H1 (cell line): ENCODE measurements around the gene NAPA. TPM values are rescaled to one million over a fixed set of nuclear protein-coding genes. Genes with fewer than 3 reads are reported as not detected.

Experiments used
- CTCF ChIA-PET: fragments of 300-600 bp; sonication (Branson Sonifier 250); formaldehyde crosslinking; loops from one replicate; lab custom pipeline; 2021; ENCODE audit not compliant: partially characterized antibody; lab: Charles Lee
- POLR2A ChIA-PET: fragments of 300-600 bp; sonication (Branson Sonifier 250); formaldehyde crosslinking; loops from one replicate; lab custom pipeline; 2021; ENCODE audit warnings: inconsistent platforms; ENCODE audit not compliant: partially characterized antibody; lab: Charles Lee
- DNase-seq, 2 experiments: peaks; one replicate each; pipeline versions ENCODE4 v3.0.0 to v3.0.0-alpha.2; 2010 to 2022; ENCODE audit warnings: low spot score in 2 of 2, low read depth in 1 of 2, mixed read lengths in 1 of 2
- FAIRE-seq: peaks from 2 replicates; lab custom pipeline; 2011; peaks lifted over from hg19 to GRCh38; lab: Jason Lieb, UNC
- H2AFZ ChIP-seq: 2 replicates; pipeline ENCODE4 v1.8.1; 2012; ENCODE audit warnings: low read length, inconsistent platforms
- H2AK5ac ChIP-seq: 2 replicates; pipeline ENCODE4 v1.6.1; 2013; ENCODE audit warnings: low read depth, low read length
- H2BK120ac ChIP-seq: replicated peaks from 2 replicates; pipeline ENCODE3; 2013; ENCODE audit warnings: low read depth, low read length, inconsistent platforms
- H2BK12ac ChIP-seq: 2 replicates; pipeline ENCODE4 v1.6.1; 2013; ENCODE audit warnings: low read depth, low read length
- H2BK15ac ChIP-seq: 2 replicates; pipeline ENCODE4 v1.6.1; 2013; ENCODE audit warnings: low read length
- H2BK20ac ChIP-seq: 2 replicates; pipeline ENCODE4 v1.6.1; 2013; ENCODE audit warnings: low read length
- H2BK5ac ChIP-seq: 2 replicates; pipeline ENCODE4 v1.6.1; 2013; ENCODE audit warnings: low read depth, low read length
- H3K14ac ChIP-seq: 2 replicates; pipeline ENCODE4 v1.6.1; 2013; ENCODE audit warnings: inconsistent platforms; ENCODE audit not compliant: insufficient read length
- H3K18ac ChIP-seq: 2 replicates; pipeline ENCODE4 v1.6.1; 2013; ENCODE audit warnings: low read length; ENCODE audit errors: extremely low read depth
- H3K23ac ChIP-seq: 2 replicates; pipeline ENCODE4 v1.6.1; 2013; ENCODE audit warnings: inconsistent platforms; ENCODE audit not compliant: insufficient read length
- H3K23me2 ChIP-seq: 2 replicates; pipeline ENCODE4 v1.6.1; 2013; ENCODE audit warnings: low read depth, low read length
- H3K27ac ChIP-seq: 2 replicates; pipeline ENCODE4 v1.6.1; 2011; ENCODE audit warnings: low read depth, low read length, inconsistent platforms
- H3K27me3 ChIP-seq, 4 experiments: replicated peaks in 1 of 4; 1 replicate in 1 of 4; 2 replicates in 3 of 4; pipeline versions ENCODE4 v1.6.1 to v1.8.1; 2011 to 2013; ENCODE audit warnings: low read length in 3 of 4, mild to moderate bottlenecking in 3 of 4, inconsistent platforms in 2 of 4, mixed read lengths in 2 of 4, moderate library complexity in 1 of 4; ENCODE audit not compliant: control insufficient read depth in 3 of 4, insufficient read depth in 3 of 4; ENCODE audit errors: extremely low read depth in 1 of 4
- H3K36me3 ChIP-seq, 4 experiments: 2 replicates each; pipeline versions ENCODE4 v1.6.1 to v1.8.1; 2011 to 2013; ENCODE audit warnings: mild to moderate bottlenecking in 4 of 4, low read length in 3 of 4, moderate library complexity in 2 of 4, control low read depth in 1 of 4, inconsistent platforms in 1 of 4; ENCODE audit not compliant: insufficient read depth in 4 of 4, control insufficient read depth in 2 of 4
- H3K4ac ChIP-seq: replicated peaks from 2 replicates; pipeline ENCODE3; 2013; ENCODE audit warnings: low read length, low read depth, mixed read lengths, inconsistent platforms; ENCODE audit not compliant: insufficient read length
- H3K4me1 ChIP-seq, 4 experiments: replicated peaks in 1 of 4; 1 replicate in 1 of 4; 2 replicates in 3 of 4; pipeline versions ENCODE4 v1.6.1 to v1.8.1; 2011 to 2013; ENCODE audit warnings: low read length in 3 of 4, inconsistent platforms in 2 of 4, mixed read lengths in 1 of 4; ENCODE audit not compliant: insufficient read depth in 4 of 4, control insufficient read depth in 3 of 4
- H3K4me2 ChIP-seq, 2 experiments: 2 replicates each; pipeline versions ENCODE4 v1.6.1 to v1.8.1; 2011 to 2013; ENCODE audit warnings: low read depth in 2 of 2, low read length in 2 of 2, control low read depth in 1 of 2, inconsistent platforms in 1 of 2, mild to moderate bottlenecking in 1 of 2; ENCODE audit not compliant: insufficient read depth in 1 of 2
- H3K4me3 ChIP-seq, 4 experiments: fragments of 200-600, 300-600 bp in 1 of 4; sonication (generic), shearing (Covaris generic), sonication (Bioruptor Twin) in 1 of 4; 2 replicates each; pipeline versions ENCODE4 v1.5.1 to v1.8.1; 2011 to 2016; ENCODE audit warnings: low read length in 4 of 4, low read depth in 3 of 4, control low read depth in 2 of 4, inconsistent platforms in 2 of 4, mild to moderate bottlenecking in 2 of 4, mixed read lengths in 1 of 4, moderate library complexity in 1 of 4; ENCODE audit not compliant: insufficient read depth in 2 of 4; ENCODE audit errors: extremely low read depth in 1 of 4
- H3K56ac ChIP-seq: replicated peaks from 2 replicates; pipeline ENCODE3; 2013; ENCODE audit warnings: low read depth, mild to moderate bottlenecking, mixed read lengths, low read length, inconsistent platforms; ENCODE audit not compliant: insufficient read length
- H3K79me1 ChIP-seq: 2 replicates; pipeline ENCODE4 v1.6.1; 2013; ENCODE audit warnings: low read depth, low read length, control low read depth
- H3K79me2 ChIP-seq, 2 experiments: 2 replicates each; pipeline versions ENCODE4 v1.6.1 to v1.8.1; 2012 to 2013; ENCODE audit warnings: low read length in 2 of 2, mild to moderate bottlenecking in 2 of 2, inconsistent platforms in 1 of 2; ENCODE audit not compliant: insufficient read depth in 2 of 2, control insufficient read depth in 1 of 2
- H3K9ac ChIP-seq, 4 experiments: replicated peaks in 1 of 4; 1 replicate in 1 of 4; 2 replicates in 3 of 4; pipeline versions ENCODE4 v1.6.1 to v1.8.1; 2011 to 2013; ENCODE audit warnings: low read depth in 3 of 4, low read length in 3 of 4, control low read depth in 2 of 4, mild to moderate bottlenecking in 2 of 4, moderate library complexity in 2 of 4, inconsistent platforms in 1 of 4; ENCODE audit errors: extremely low read depth in 1 of 4
- H3K9me3 ChIP-seq, 2 experiments: 2 replicates each; pipeline versions ENCODE4 v1.6.1 to v1.8.1; 2012 to 2013; ENCODE audit warnings: mild to moderate bottlenecking in 2 of 2, moderate library complexity in 2 of 2, control low read depth in 1 of 2, inconsistent platforms in 1 of 2, low read depth in 1 of 2, low read length in 1 of 2, mixed read lengths in 1 of 2; ENCODE audit not compliant: insufficient read depth in 2 of 2
- H4K20me1 ChIP-seq, 2 experiments: replicated peaks in 1 of 2; 2 replicates each; pipeline versions ENCODE3 to v1.8.1; 2011 to 2013; ENCODE audit warnings: inconsistent platforms in 2 of 2, low read length in 2 of 2, mild to moderate bottlenecking in 1 of 2; ENCODE audit not compliant: insufficient read depth in 2 of 2, control insufficient read depth in 1 of 2
- H4K5ac ChIP-seq: 2 replicates; pipeline ENCODE4 v1.6.1; 2013; ENCODE audit warnings: low read length, low read depth, mixed read lengths, inconsistent platforms; ENCODE audit not compliant: insufficient read length
- H4K8ac ChIP-seq: 2 replicates; pipeline ENCODE4 v1.8.0; 2013; ENCODE audit warnings: mild to moderate bottlenecking, moderate library complexity, low read length, inconsistent platforms; ENCODE audit not compliant: insufficient read depth; ENCODE audit errors: extremely low read depth
- H4K91ac ChIP-seq: replicated peaks from 2 replicates; pipeline ENCODE3; 2013; ENCODE audit warnings: low read length, mixed read lengths, inconsistent platforms; ENCODE audit not compliant: insufficient read length
- CHD1 ChIP-seq: IDR thresholded peaks from 2 replicates; pipeline ENCODE4 v1.6.1; 2012; ENCODE audit warnings: low read depth, low read length, improper control_type of control experiment
- HDAC2 ChIP-seq, 2 experiments: fragments of 300-600 bp in 1 of 2; sonication (generic) in 1 of 2; IDR thresholded peaks; 2 replicates each; pipeline ENCODE4 v1.6.1; 2011 to 2012; ENCODE audit warnings: low read depth in 2 of 2, low read length in 2 of 2, mild to moderate bottlenecking in 2 of 2, moderate library complexity in 2 of 2, borderline replicate concordance in 1 of 2, inconsistent platforms in 1 of 2
- KDM1A ChIP-seq: fragments of 200-600, 300-600 bp; sonication (generic); IDR thresholded peaks from 2 replicates; pipeline ENCODE4 v1.7.1; 2016; ENCODE audit warnings: mild to moderate bottlenecking, low read length, borderline replicate concordance
- SIRT6 ChIP-seq: IDR thresholded peaks from one replicate; pipeline ENCODE4 v1.7.1; 2012; ENCODE audit warnings: low read length, inconsistent platforms
- WGBS, 2 experiments: shearing (Covaris generic) in 1 of 2; methylation state at CpG; one replicate each; pipeline versions ENCODE4 v1.1.6 to v1.1.7; 2013 to 2015; ENCODE audit warnings: low lambda C conversion rate in 2 of 2, mixed read lengths in 2 of 2, inconsistent platforms in 1 of 2, low coverage in 1 of 2, missing lambda C conversion rate in 1 of 2; ENCODE audit not compliant: insufficient replicate concordance in 2 of 2, insufficient coverage in 1 of 2, insufficient read length in 1 of 2; ENCODE audit errors: extremely low coverage in 1 of 2, missing lambda C conversion rate in 1 of 2; 5-methylcytosine and 5-hydroxymethylcytosine counted together
- polyA plus RNA-seq, 7 experiments: library from polyadenylated mRNA; depleted of rRNA in 3 of 7; stranded (reverse) in 5 of 7; unstranded in 2 of 7; fragments of >200 nt in 5 of 7; fragments of 200-250 nt in 2 of 7; gene quantifications; 1 replicate in 5 of 7; 2 replicates in 1 of 7; 4 replicates in 1 of 7; pipeline versions ENCODE4 v1.2.1 to v1.2.3, GENCODE V29; 2011 to 2013; ENCODE audit warnings: missing spikeins in 2 of 7, mixed read lengths in 2 of 7
- total RNA-seq: library from RNA; stranded (reverse); fragmentation: NEBNext Ultra II Directional; extraction: Animal tissue kit (Norgen Biotek cat#: 25700); gene quantifications from 2 replicates; pipeline ENCODE4 v1.2.1, GENCODE V29; 2021

NAPA gene
- total and polyA plus RNA-seq, 2 of the 8 experiments (the other 6 are each of a cell fraction or from before 2014, with no cell fraction given), result 58.5 to 78.2 TPM

DNA sequence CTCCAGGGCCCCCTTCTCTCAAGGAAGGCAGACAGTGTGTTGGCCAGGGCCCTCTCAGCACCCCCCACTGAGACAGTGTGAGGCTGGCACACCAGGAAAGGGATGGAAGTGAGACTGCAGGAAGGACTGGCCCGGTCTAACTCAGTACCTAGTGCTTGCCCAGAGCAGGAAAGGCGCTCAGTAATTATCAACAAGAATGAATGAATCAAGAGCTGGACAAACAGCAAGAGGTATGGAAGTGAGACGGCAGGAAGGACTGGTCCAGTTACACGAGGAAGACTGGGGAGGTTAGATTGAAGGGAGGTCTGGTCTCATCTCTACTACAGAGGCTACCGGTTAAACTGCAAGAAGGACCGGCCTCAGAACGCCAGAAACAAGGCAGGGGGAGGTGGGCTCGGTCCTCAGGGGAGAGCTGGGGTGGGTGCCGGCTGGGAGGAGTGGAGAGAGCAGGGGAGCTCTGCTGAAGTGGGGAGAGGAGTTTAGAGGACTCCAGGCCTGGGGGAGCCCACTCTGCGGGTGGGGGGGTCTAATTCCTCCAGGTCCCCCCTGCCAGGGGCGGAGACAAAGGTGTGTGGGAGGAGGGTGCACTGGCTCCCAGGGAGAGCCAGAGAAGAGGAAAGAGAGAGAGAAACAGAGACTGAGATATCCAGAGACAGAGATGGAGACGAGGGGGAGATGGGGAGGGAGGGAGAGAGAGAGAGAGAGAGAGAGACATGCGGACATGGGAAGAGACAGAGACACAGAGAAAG lies 44.2 kb downstream of the NAPA start:
- peak overlapping the region; percentile 61 to 86 (median 68); a peak in 5 of 8 replicates for H3K4me3 ChIP-seq
- 0 out of 2 replicates have a peak overlapping the region, but pooled peaks have one; percentile 60 for H2AK5ac ChIP-seq
- H3K4me1 ChIP-seq, result peaks cover 4 to 33% (median 18%) of the 10 kb centered on the region in 4 experiments
- H3K27me3 ChIP-seq, result peaks cover 0 to 5% (median 3%) of the 10 kb centered on the region in 4 experiments; a peak in 3 of 7 replicates
- no peaks in the 10 kb centered on the region for H3K79me1 ChIP-seq
- peak overlapping the region in 1 of 4 experiments; percentile 44; a peak in 2 of 7 replicates for H3K9ac ChIP-seq
- peak overlapping the region; percentile 65 to 83 for H3K4me2 ChIP-seq
- no peak overlapping the region for H2AFZ ChIP-seq
- H4K20me1 ChIP-seq, result no peaks in the 10 kb centered on the region
- FAIRE-seq (no peak), DNase-seq (no peak)
- POLR2A ChIA-PET, result interaction anchor here (1.2 to 5.2 kb wide), 3 partner anchors 13 to 23 kb away, joined by 3 to 29 read pairs (median 8); partner anchors contain the start of gene KPTN
- no peak overlapping the region; the same call in 1 of the 2 replicates for H3K18ac ChIP-seq
- H2BK5ac ChIP-seq, result no peak overlapping the region
- H3K56ac ChIP-seq, result no peak overlapping the region
- no peak overlapping the region for H4K5ac ChIP-seq
- H2BK12ac ChIP-seq, result 0 out of 2 replicates have a peak overlapping the region, but pooled peaks have one; percentile 50
- H3K14ac ChIP-seq, result no peak overlapping the region
- no peak overlapping the region for H4K91ac ChIP-seq
- WGBS, 2 experiments, result 57% methylated on average over 11 of the region's 13 CpGs; no CpG with 5 or more reads in 1 of the 2 experiments
- peaks cover 7% of the 10 kb centered on the region; the same call in 1 of the 2 replicates for H3K23me2 ChIP-seq
- TF ChIP-seq SIRT6 (no peak), HDAC2 (IDR thresholded peaks at IDR 0.05; ENCODE audit: borderline replicate concordance in 1 of 2, low read depth in 2 of 2, low read length in 2 of 2) (peak in 1 of 2 experiments; percentile 30; a peak in 1 of 4 replicates), CHD1 (no peak), KDM1A (peak; percentile 74; the same call in 1 of the 2 replicates)
- TF ChIP-seq, all 59 proteins: peak for 2
- CTCF ChIA-PET, result interaction anchor here (0.6 to 11.5 kb wide), 2 partner anchors 13 to 35 kb away, joined by 3 to 80 read pairs; no protein-coding TSS in a partner anchor
- H3K36me3 ChIP-seq, result 0 out of 8 replicates have a peak, but pooled peaks cover 0 to 2% (median under 1%) of the 10 kb centered on the region in 4 experiments
- no peak overlapping the region for H2BK120ac ChIP-seq
- no peaks in the 10 kb centered on the region for H3K79me2 ChIP-seq
- peak overlapping the region; percentile 72; the same call in 1 of the 2 replicates for H2BK20ac ChIP-seq
- no peak overlapping the region for H4K8ac ChIP-seq
- no peak overlapping the region for H3K27ac ChIP-seq
- no peaks in the 10 kb centered on the region for H3K9me3 ChIP-seq
- H3K4ac ChIP-seq, result no peak overlapping the region
- no peak overlapping the region for H3K23ac ChIP-seq
- H2BK15ac ChIP-seq, result no peak overlapping the region
